ENCODE data around the gene NKD2.

GRCh38 chr5:1069720-1070088, 61.1 kb downstream of the NKD2 start:
- TF ChIP-seq, protein P1, sequence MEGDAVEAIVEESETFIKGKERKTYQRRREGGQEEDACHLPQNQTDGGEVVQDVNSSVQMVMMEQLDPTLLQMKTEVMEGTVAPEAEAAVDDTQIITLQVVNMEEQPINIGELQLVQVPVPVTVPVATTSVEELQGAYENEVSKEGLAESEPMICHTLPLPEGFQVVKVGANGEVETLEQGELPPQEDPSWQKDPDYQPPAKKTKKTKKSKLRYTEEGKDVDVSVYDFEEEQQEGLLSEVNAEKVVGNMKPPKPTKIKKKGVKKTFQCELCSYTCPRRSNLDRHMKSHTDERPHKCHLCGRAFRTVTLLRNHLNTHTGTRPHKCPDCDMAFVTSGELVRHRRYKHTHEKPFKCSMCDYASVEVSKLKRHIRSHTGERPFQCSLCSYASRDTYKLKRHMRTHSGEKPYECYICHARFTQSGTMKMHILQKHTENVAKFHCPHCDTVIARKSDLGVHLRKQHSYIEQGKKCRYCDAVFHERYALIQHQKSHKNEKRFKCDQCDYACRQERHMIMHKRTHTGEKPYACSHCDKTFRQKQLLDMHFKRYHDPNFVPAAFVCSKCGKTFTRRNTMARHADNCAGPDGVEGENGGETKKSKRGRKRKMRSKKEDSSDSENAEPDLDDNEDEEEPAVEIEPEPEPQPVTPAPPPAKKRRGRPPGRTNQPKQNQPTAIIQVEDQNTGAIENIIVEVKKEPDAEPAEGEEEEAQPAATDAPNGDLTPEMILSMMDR (IDR thresholded peaks at IDR 0.05): no peak
- no peak for TF ChIP-seq POLR2A (IDR thresholded peaks at IDR 0.05)

Data from testis (tissue), 2 donors.